ENCODE data around the gene MOAP1. TPM values are rescaled to one million over a fixed set of nuclear protein-coding genes. Genes with fewer than 3 reads are reported as not detected.
"Not testable (repeated sequence)": the region's sequence is repeated elsewhere in the genome, so short reads cannot be mapped to it uniquely, and the experiment has no call there.

Gene MOAP1
- total RNA-seq, 2 experiments from 2014 or later, result 14.2 to 14.8 TPM

DNA sequence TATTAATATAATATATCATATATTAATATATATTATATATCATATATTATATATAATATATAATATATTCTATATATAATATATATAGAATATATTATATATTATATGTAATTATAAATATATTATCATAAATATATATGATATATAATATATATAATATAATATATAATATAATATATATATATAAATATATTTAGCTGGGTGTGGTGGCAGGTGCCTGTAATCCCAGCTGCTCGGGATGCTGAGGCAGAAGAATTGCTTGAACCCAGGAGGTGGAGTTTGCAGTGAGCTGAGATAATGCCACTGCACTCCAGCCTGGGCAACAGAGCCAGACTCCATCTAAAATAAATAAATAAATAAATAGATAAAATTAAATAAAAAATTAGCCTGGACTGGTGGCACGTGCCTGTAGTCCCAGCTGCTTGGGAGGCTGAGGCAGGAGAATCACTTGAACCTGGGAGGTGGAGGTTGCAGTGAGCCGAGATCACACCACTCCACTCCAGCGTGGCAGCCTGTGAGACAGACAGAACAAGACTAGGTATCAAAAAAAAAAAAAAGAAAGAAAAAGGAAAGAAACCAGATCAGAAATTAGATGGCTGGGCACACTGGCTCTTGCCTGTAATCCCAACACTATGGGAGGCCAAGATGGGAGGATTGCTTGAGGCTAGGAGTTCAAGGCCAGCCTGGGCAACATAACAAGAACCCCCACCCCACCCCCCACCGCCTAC lies 24.9 kb downstream of the MOAP1 start:
- H3K9me3 Mint-ChIP-seq; POLR2A ChIA-PET; DNase-seq; H3K4me1 Mint-ChIP-seq (ENCODE audit: low read depth); H3K36me3 Mint-ChIP-seq; H3K27me3 Mint-ChIP-seq; intact Hi-C loops (cut with micrococcal nuclease); H3K27ac Mint-ChIP-seq; H3K4me3 Mint-ChIP-seq: not testable (repeated sequence)
- CTCF ChIA-PET, result interaction anchor here (1.0 to 2.4 kb wide), 6 partner anchors 13 to 208 kb away, joined by 3 to 10 read pairs (median 4); partner anchors contain the start of genes LYSET and MOAP1

DNA sequence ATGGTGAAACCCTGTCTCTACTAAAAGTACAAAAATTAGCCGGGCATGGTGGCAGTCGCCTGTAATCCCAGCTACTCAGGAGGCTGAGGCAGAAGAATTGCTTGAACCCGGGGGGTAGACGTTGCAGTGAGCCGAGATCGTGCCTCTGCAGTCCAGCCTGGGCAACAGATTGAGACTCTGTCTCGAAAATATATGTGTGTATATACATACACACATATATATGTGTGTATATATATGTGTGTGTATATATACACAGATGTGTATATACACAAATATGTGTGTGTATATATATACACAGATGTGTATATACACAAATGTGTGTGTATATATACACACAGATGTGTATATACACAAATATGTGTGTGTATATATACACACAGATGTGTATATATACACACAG lies 26.3 kb downstream of the MOAP1 start:
- H3K36me3 Mint-ChIP-seq; H3K4me1 Mint-ChIP-seq (ENCODE audit: low read depth); POLR2A ChIA-PET; H3K4me3 Mint-ChIP-seq; H3K27ac Mint-ChIP-seq; intact Hi-C loops (cut with micrococcal nuclease); H3K9me3 Mint-ChIP-seq; H3K27me3 Mint-ChIP-seq: not testable (repeated sequence)
- CTCF ChIA-PET, result interaction anchor here (0.6 kb wide), 1 partner anchor 19 kb away, joined by 3 read pairs; no protein-coding TSS in a partner anchor
- peak; percentile 24 for DNase-seq

DNA sequence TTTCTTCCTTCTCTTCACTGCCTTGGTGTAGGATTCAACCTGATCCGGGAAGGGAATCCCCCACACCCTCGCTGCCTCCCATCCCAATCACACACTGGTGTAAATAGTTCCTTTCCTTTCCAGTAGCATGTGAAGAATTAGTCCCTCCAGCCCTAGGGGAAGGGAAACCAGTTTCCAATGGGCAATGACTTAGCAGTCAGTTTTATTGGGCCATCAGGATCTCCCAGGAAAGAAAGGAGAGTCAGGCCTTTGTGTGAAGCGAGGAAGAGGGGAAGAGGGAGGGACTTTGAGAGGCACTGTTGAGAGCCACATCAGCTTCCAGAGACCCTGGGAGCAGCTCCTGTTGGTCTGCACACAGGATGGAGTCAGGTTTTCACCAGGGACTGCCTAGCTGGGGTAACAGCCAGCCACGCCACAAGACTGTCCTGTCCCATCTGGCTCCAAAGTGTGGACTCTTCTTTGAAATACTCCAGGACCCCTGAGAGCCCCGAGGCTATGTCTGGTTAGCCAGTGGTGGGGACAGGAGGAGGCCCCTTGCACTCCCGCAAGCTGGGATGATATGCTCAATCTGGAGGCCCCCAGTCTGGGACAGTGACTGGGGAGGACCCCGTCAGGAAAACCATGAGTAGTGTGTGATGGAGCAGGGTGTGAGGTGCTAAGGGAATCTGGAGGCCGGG lies 27.9 kb downstream of the MOAP1 start:
- Mint-ChIP-seq H3K9me3 (no peaks in the 10 kb centered on the region), H3K36me3 (no peaks in the 10 kb centered on the region), H3K4me1 (ENCODE audit: low read depth) (peaks cover under 1% of the 10 kb centered on the region), H3K27ac (no peak overlapping the region), H3K27me3 (no peaks in the 10 kb centered on the region), H3K4me3 (no peak overlapping the region)
- ChIA-PET POLR2A (no interaction called here), CTCF (interaction anchor here (1.3 kb wide), 1 partner anchor 44 kb away, joined by 3 read pairs; no protein-coding TSS in a partner anchor)
- no peak for DNase-seq
- intact Hi-C loops (cut with micrococcal nuclease), result no loop called here

DNA sequence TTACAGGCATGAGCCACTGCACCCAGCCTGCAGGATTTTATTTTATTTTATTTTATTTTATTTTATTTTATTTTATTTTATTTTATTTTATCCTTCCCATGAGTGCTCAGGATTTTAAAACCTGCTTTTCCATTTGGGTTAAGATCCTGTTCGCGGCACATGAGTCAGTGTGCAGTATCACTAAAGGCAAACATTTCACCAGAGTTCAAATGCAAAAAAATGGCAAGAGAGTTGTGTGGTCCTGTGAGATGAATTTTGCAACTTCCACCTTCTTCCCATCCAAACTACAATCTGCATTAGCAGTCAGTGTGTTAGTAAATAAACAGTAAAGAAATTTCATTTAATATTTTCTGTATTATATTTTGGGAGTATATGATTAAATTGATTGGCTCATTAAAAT lies 29.0 kb downstream of the MOAP1 start:
- no peak for DNase-seq
- peaks cover 4% of the 10 kb centered on the region for H3K4me1 Mint-ChIP-seq (ENCODE audit: low read depth)
- H3K27ac Mint-ChIP-seq, result no peak overlapping the region
- intact Hi-C loops (cut with micrococcal nuclease), result no loop called here
- ChIA-PET POLR2A (no interaction called here), CTCF (interaction anchor here (1.0 kb wide), 1 partner anchor 9 kb away, joined by 3 read pairs; no protein-coding TSS in a partner anchor)
- H3K4me3 Mint-ChIP-seq, result no peak overlapping the region
- no peaks in the 10 kb centered on the region for H3K27me3 Mint-ChIP-seq
- H3K36me3 Mint-ChIP-seq, result no peaks in the 10 kb centered on the region
- no peaks in the 10 kb centered on the region for H3K9me3 Mint-ChIP-seq

DNA sequence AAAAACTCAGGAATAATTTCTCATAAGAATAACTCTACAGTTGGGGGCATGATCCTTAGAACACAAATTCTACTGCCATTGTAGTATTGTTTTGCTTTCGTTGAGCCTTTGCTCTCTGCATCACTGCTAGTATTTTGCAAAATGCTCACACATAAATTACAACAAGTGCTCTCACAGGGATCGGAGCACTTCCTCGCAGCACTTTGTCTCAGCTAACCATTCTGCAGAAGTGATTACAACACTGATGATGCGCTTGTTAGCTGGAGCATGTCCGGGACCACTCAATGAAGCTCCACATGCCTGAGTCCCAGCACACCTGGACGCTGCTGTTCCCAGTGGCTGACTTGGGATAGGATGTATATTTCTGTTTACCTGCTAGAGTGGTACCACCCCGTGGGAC lies 31.6 kb downstream of the MOAP1 start:
- DNase-seq, result no peak
- Mint-ChIP-seq H3K27me3 (no peaks in the 10 kb centered on the region), H3K4me1 (ENCODE audit: low read depth) (peaks cover 4% of the 10 kb centered on the region), H3K36me3 (no peaks in the 10 kb centered on the region), H3K9me3 (no peaks in the 10 kb centered on the region), H3K27ac (no peak overlapping the region), H3K4me3 (no peak overlapping the region)
- intact Hi-C loops (cut with micrococcal nuclease), result loop anchor here (5.0 kb wide), 1 partner anchor 41 kb away; no protein-coding TSS in a partner anchor
- CTCF ChIA-PET, result no interaction called here
- POLR2A ChIA-PET, result no interaction called here

DNA sequence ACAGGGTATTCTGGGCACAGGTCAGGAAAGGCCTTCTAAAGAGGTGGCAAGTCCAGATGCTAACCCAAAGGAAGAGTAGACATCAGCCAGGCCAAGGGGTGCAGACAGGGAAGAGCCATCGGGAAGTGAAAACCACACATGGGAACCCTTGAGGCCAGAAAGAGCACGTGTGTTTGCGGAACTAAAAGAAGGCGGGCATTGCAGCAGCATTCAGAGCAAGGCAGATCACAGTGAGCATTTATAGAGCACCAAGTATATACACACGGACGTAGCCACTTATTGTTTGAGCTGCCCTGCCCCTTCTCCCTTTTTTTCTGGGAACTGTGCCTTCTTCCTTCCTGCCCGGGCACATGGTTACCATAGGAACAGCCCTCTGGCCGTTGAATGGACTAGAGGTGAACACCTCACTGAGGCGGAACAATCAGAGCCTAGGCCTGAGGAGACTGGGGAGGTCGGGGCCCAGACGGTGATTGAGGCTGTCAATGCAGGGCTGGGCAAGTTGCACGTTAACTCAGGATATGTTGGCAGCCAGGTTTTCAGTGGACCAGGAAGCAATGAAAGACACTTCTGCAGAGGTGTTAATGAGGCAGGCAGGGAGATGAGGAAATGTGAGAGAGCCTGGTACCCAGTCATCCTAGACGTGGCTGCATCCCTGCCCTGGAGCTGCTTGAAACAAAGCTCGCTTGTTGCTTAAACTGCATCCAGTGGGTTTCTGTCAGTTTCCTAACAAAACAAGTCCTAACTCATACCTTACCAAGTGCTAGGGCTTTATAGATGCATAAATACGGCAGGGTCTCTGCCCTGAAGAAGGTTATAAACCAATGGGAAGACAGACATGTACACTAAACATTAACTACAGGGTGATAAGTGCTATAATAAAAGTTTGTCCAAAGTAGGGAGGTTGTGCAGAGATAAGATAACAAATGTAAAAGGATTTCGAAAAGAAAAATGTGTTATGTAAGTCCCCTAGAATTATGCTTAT lies 34.2 kb downstream of the MOAP1 start:
- Mint-ChIP-seq H3K4me1 (ENCODE audit: low read depth) (peaks cover 8% of the 10 kb centered on the region), H3K9me3 (no peaks in the 10 kb centered on the region), H3K27ac (no peak overlapping the region), H3K36me3 (no peaks in the 10 kb centered on the region), H3K4me3 (no peak overlapping the region), H3K27me3 (peaks cover 3% of the 10 kb centered on the region)
- intact Hi-C loops (cut with micrococcal nuclease), result loop anchor here (5.0 kb wide), 1 partner anchor 38 kb away; no protein-coding TSS in a partner anchor
- no peak for DNase-seq
- ChIA-PET CTCF (no interaction called here), POLR2A (no interaction called here)

DNA sequence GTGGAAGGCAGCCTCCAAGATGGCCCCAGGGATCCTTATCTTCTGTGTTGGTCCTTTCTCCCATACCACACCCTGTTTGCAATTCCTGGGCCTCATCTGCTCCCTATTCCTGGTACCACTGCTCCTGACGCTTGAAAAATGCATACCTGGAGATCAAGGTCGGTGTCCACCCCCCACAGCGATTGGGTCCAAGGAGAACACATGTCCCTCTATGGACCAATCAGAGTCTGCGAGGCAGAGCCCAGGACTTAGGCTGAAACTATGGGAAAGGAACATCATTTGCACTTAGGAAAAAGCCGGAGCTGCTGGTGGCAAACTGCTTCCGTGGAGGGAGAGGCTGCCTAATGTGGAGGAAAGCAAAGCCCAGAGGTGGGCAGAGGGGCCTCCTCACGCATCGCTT lies 35.7 kb downstream of the MOAP1 start:
- H3K4me1 Mint-ChIP-seq (ENCODE audit: low read depth), result peaks cover 8% of the 10 kb centered on the region
- H3K4me3 Mint-ChIP-seq, result no peak overlapping the region
- POLR2A ChIA-PET, result no interaction called here
- CTCF ChIA-PET, result no interaction called here
- no peaks in the 10 kb centered on the region for H3K36me3 Mint-ChIP-seq
- no peaks in the 10 kb centered on the region for H3K9me3 Mint-ChIP-seq
- no peak for DNase-seq
- no peak overlapping the region for H3K27ac Mint-ChIP-seq
- intact Hi-C loops (cut with micrococcal nuclease), result no loop called here
- peaks cover 3% of the 10 kb centered on the region for H3K27me3 Mint-ChIP-seq

DNA sequence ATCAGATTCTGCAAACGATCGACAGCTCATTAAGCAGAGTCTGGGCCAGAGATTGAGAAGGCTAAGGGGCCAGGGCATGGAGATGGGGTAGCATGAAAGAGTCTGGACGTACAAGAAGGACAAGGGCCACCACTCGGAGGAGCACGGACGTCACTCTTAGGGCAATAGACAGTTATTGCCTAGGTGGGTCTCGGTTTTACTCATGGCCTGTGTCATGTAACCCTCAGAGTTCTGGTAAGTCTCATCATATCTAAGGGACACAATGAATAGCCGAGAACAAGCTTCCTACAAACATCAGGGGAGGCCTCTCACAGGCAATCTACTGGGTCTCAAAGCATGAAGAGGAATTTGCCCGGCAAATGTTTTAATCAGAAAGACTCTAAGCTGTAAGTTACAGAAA lies 38.6 kb downstream of the MOAP1 start:
- H3K27ac Mint-ChIP-seq, result peak overlapping the region; percentile 72
- H3K36me3 Mint-ChIP-seq, result no peaks in the 10 kb centered on the region
- H3K9me3 Mint-ChIP-seq, result no peaks in the 10 kb centered on the region
- no peak overlapping the region for H3K4me3 Mint-ChIP-seq
- CTCF ChIA-PET, result interaction anchor here (0.9 to 3.2 kb wide), 9 partner anchors 9 to 39 kb away, joined by 3 to 16 read pairs (median 3); partner anchors contain the start of genes LYSET and MOAP1
- H3K27me3 Mint-ChIP-seq, result peaks cover 3% of the 10 kb centered on the region
- peaks cover 4% of the 10 kb centered on the region for H3K4me1 Mint-ChIP-seq (ENCODE audit: low read depth)
- DNase-seq, result peak; percentile 51
- POLR2A ChIA-PET, result interaction anchor here (1.0 to 1.1 kb wide), 2 partner anchors 24 to 39 kb away, joined by 5 read pairs; partner anchors contain the start of genes LYSET and MOAP1
- intact Hi-C loops (cut with micrococcal nuclease), result no loop called here

DNA sequence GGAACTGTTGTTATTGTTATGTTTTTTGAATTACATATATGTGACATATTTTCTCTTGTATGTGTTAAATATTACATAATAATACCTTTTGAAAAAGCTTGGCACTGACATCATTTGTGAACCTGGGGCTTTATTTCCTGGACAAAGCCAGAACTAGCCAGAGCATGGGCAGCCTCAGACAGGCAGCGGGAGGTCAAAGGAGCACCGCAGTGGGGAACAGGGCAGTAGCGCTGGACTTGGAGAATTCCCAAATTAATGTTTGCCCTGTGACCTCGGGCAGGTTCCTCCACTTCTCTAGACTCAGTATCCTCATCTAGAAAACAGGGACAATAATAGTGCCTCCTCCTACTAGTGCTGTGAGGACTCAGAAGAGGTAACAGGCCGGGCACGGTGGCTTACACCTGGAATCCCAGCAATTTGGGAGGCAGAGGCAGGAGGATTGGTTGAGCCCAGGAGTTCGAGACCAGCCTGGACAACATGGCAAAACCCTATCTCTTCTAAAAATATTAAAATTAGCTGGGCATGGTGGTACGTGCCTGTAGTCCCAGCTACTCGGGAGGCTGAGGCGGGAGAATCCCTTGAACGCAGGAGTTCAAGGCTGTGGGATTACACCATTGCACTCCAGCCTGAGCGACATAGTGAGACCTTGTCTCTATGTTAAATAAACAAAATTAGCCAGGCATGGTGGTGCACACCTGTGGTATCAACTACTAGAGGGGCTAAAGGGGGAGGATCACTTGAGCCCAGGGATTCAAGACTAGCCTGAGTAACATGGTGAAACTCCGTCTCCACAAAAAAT lies 41.6 kb downstream of the MOAP1 start:
- no peaks in the 10 kb centered on the region for H3K36me3 Mint-ChIP-seq
- ChIA-PET CTCF (interaction anchor here (0.7 to 9.1 kb wide), 2 partner anchors 28 to 193 kb away, joined by 3 to 152 read pairs; partner anchors contain the start of gene ITPK1), POLR2A (interaction anchor here (0.6 kb wide), 1 partner anchor 1195 kb away, joined by 5 read pairs; the partner anchor contains the start of gene FBLN5)
- no peak for DNase-seq
- intact Hi-C loops (cut with micrococcal nuclease), result no loop called here
- no peak overlapping the region for H3K4me3 Mint-ChIP-seq
- no peaks in the 10 kb centered on the region for H3K9me3 Mint-ChIP-seq
- peaks cover 6% of the 10 kb centered on the region for H3K4me1 Mint-ChIP-seq (ENCODE audit: low read depth)
- H3K27ac Mint-ChIP-seq, result peak overlapping the region; percentile 8
- H3K27me3 Mint-ChIP-seq, result peaks cover 3% of the 10 kb centered on the region

DNA sequence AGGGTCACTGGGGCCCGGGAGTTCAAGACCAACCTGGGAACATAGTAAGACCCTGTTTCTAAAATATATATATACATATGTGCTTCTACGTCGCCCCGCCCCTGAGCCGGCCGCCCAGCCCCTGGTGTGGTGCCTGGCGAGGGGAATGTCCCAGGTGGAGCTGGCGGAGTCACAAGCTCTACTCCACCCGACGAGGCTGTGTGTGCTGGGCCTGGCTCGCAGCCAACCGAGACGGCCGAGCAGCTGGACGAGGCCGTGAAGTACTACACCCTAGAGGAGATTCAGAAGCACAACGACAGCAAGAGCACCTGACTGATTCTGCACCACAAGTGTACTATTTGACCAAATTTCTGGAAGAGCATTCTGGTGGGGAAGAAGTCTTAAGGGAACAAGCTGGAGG lies 46.8 kb downstream of the MOAP1 start:
- H3K9me3 Mint-ChIP-seq, result no peaks in the 10 kb centered on the region
- intact Hi-C loops (cut with micrococcal nuclease), result no loop called here
- no peak overlapping the region for H3K4me3 Mint-ChIP-seq
- ChIA-PET POLR2A (interaction anchor here (1.1 kb wide), 1 partner anchor 186 kb away, joined by 3 read pairs; no protein-coding TSS in a partner anchor), CTCF (interaction anchor here (0.7 to 9.1 kb wide), 8 partner anchors 18 to 423 kb away, joined by 3 to 152 read pairs (median 5); partner anchors contain the start of gene ITPK1)
- H3K36me3 Mint-ChIP-seq, result no peaks in the 10 kb centered on the region
- H3K4me1 Mint-ChIP-seq (ENCODE audit: low read depth), result peaks cover 2% of the 10 kb centered on the region
- no peak overlapping the region for H3K27ac Mint-ChIP-seq
- no peaks in the 10 kb centered on the region for H3K27me3 Mint-ChIP-seq
- DNase-seq, result no peak

DNA sequence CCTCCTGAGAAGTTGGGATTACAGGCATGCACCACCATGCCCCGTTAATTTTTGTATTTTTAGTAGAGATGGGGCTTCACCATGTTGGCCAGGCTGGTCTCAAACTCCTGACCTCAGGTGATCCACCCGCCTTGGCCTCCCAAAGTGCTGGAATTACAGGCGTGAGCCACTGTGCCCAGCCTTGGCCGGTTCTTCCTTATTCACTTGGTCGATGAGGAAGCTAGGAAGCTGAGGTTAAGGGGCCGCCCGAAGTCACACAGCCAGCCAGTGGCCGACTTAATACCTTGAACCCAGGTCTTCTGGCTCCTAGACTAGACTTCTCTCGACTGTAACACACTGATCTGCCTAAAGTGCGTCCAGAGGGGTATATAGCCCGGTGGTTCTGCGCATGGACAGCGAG lies 48.2 kb downstream of the MOAP1 start:
- POLR2A ChIA-PET; H3K27ac Mint-ChIP-seq; intact Hi-C loops (cut with micrococcal nuclease); H3K9me3 Mint-ChIP-seq; H3K4me1 Mint-ChIP-seq (ENCODE audit: low read depth); H3K4me3 Mint-ChIP-seq; DNase-seq; H3K27me3 Mint-ChIP-seq; H3K36me3 Mint-ChIP-seq: not testable (repeated sequence)
- CTCF ChIA-PET, result interaction anchor here (2.1 to 9.1 kb wide), 2 partner anchors 22 to 184 kb away, joined by 6 to 152 read pairs; partner anchors contain the start of gene ITPK1
